HG02763 (cell line): ENCODE data around the gene UBE2D2.

Experiments used
- ATAC-seq: cut with Tn5 transposase; IDR thresholded peaks from one replicate; pipeline ENCODE4 v1.9.1; 2021; ENCODE audit warnings: mild to moderate bottlenecking, moderate library complexity; ENCODE audit not compliant: unreplicated experiment

Gene UBE2D2

GRCh38 chr5:139658928-139659667, 98.0 kb downstream of the UBE2D2 start:
- no peak for ATAC-seq

- ATAC-seq, result no peak
These were observed 98.6 kb downstream of the UBE2D2 start for GRCh38 chr5:139659695-139660101.

GRCh38 chr5:139660105-139660922, 99.2 kb downstream of the UBE2D2 start:
- no peak for ATAC-seq

- ATAC-seq, result peak; percentile 24
These were observed 100.0 kb downstream of the UBE2D2 start for GRCh38 chr5:139660923-139661814.

- ATAC-seq, result no peak
These were observed 101.5 kb downstream of the UBE2D2 start for GRCh38 chr5:139662617-139663016.

GRCh38 chr5:139663207-139664085, 102.3 kb downstream of the UBE2D2 start:
- no peak for ATAC-seq

GRCh38 chr5:139664086-139664693, 103.1 kb downstream of the UBE2D2 start:
- peak; percentile 32 for ATAC-seq

- ATAC-seq, result no peak
These were observed 103.7 kb downstream of the UBE2D2 start for GRCh38 chr5:139664727-139665351.

GRCh38 chr5:139665626-139666025, 104.5 kb downstream of the UBE2D2 start:
- no peak for ATAC-seq

- ATAC-seq, result no peak
These were observed 105.4 kb downstream of the UBE2D2 start for GRCh38 chr5:139666551-139666950.

GRCh38 chr5:139667001-139667729, 106.0 kb downstream of the UBE2D2 start:
- no peak for ATAC-seq

GRCh38 chr5:139667730-139668063, 106.6 kb downstream of the UBE2D2 start:
- no peak for ATAC-seq

GRCh38 chr5:139668064-139668880, 107.1 kb downstream of the UBE2D2 start:
- ATAC-seq, result no peak

GRCh38 chr5:139668924-139669661, 108.0 kb downstream of the UBE2D2 start:
- ATAC-seq, result no peak

GRCh38 chr5:139669662-139670368, 108.7 kb downstream of the UBE2D2 start:
- peak; percentile 43 for ATAC-seq

- peak; percentile 41 for ATAC-seq
These were observed 109.4 kb downstream of the UBE2D2 start for GRCh38 chr5:139670369-139671095.
